HG03342 (cell line): Measurements from ENCODE around the gene RAP1GDS1.
"Not testable (repeated sequence)": the region's sequence is repeated elsewhere in the genome, so short reads cannot be mapped to it uniquely, and the experiment has no call there.

Source experiments
- ATAC-seq: cut with Tn5 transposase; IDR thresholded peaks from one replicate; pipeline ENCODE4 v1.9.1; 2021; ENCODE audit warnings: mild to moderate bottlenecking, moderate library complexity; ENCODE audit not compliant: unreplicated experiment

RAP1GDS1 gene

DNA sequence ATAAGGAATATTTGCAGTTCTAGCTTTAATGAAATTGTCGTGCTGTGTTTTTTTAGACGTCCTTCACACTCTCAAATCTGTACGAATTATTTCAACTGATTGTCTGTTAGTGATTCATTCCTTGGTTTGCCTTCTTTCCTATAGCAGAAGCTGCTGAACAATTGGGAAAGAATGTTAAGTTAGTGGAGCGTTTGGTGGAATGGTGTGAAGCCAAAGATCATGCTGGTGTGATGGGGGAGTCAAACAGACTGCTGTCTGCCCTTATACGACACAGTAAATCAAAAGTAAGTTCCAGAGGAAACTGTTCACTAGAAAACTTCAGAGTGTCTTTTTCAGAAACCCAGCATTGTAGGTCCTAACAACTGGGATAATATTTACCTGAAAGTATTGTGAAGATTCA, 159.9 kb downstream of the RAP1GDS1 start:
- no peak for ATAC-seq

DNA sequence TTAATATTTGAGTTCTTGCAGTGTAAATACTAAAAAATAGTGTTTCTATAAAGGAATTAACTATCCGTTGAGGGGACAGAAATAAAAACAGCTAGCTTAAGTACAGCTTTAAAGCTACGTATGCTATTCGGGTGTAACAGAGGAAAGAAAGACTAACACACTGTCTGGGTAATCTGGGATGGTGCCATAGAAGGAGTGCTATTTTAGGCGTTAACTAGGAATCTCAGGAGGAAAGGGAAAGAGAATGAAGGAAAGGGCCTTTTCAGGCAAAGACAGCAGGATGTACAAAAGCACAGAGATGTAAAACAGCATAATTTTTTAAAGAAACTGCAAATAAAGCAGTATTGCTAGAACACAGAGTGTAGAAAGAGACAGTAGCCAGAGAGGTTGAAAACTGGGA, 161.8 kb downstream of the RAP1GDS1 start:
- ATAC-seq: no peak

DNA sequence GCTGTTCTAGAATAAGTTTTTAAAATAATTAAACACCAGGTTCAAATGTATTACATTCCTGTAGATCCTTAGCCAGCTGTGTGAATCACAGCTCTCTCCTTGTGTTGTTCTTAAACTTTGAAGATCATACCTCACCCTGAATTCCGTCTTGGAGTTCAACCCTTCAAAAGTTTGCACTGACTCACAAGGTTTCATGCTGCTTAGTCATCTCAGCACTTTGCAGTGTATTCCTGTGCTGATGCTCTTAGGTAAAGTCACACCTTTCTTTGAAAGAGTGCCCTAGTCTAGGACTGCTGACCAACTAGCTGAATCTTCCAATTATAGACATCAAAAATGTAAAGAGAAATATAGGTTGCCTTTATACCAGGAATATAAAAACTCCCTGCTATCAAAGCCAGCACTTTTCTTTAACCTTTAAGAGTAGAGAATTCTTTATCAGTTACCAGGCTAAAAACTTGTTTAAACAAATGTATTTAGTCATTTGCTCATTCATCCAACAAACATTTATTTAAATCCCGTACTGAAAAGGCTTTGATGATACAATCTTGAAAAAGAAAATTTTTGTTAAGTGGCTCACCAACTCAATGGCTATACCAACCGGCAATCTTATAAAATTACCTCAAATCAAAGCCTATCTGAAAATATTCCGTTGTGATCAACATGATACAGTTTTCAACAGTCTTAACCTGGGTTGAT, 169.7 kb downstream of the RAP1GDS1 start:
- no peak for ATAC-seq

DNA sequence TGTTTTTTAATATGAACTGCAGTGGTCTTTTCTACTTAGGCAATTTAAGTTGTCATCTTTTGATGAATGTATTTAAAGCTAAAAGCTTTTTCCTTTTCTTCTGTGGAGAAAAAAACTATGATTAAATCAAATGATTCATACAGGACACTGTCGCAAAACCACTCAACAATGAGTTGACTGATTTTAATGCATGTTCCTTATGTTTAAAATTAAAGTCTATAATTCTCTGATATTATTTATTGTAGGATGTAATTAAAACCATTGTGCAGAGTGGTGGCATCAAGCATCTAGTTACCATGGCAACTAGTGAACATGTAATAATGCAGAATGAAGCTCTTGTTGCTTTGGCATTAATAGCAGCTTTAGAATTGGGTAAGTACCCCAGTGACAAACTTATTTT, 172.5 kb downstream of the RAP1GDS1 start:
- ATAC-seq: no peak

DNA sequence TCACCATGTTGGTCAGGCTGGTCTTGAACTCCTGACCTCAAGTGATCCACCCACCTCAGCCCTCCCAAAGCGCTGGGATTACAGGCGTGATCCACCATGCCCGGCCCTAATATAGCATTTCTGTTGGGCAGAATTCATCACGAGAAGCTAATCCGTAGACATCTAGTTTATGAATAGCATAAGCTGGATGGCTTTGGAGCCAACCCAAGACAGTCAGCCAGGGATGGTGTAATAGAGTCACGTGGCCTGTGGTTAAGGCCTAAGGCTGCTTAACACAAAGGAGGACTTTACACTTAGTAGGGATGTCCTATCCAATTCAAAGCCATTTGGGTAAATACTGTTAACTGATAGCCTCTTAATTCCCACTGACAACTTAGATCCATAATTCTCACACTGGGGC, 173.6 kb downstream of the RAP1GDS1 start:
- no peak for ATAC-seq

DNA sequence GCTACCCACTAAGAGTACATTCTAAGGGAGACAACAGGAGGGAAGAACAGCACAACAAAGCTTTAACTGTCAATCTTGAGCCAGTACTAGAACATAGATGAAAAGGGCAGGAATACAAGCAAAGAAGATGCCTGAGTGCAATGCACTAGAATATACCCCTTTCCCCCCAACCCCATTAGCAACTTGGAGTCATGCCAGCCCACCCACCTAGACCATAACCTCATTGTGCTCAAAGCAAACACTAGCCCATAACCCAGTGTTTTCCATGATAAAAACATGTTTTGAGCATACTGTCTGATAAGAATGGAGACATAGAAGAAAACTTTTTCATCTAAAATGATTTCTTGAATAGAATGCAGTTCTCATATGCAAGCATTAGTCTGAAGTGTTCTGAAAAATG, 183.2 kb downstream of the RAP1GDS1 start:
- ATAC-seq: no peak

DNA sequence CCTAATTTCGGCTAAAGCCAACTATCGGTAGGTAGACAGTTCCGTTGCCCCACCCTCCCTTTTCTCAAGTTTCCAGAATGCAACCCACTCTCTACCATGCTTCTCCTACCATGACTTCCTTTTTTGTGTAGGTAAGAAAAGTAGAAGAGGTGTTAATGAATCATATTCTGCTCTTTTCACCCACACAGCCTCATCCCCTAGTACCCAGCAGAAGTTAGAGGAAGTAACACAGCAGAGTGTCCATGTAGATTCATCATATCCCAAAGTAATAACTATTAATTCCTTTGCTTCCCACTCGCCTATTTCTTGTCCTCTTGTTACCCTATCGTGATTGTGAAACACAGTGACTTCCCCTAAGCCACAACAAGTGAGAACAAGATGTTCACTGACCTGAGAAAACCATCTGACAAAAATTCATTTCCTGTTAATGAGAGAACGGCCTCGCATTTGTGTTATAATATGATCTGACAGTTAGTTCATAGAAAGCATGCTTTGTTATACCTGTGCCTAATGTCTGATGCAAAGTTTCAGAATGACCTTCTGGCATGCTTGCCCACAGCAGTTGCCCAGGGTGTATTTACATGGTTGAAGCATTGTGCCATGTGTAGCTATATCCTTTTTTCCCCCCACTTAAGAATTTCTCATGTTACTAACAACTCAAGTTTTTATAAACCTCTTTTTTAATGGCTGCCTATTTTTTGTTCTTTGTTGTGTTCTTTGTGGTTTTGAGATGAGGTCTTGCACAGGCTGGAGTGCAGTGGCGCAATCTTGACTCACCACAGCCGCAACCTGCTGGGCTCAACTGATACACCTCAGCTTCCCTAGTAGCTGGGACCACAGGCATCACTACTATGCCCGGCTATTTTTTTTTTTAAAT, 185.6 kb downstream of the RAP1GDS1 start:
- ATAC-seq: peak; percentile 78

DNA sequence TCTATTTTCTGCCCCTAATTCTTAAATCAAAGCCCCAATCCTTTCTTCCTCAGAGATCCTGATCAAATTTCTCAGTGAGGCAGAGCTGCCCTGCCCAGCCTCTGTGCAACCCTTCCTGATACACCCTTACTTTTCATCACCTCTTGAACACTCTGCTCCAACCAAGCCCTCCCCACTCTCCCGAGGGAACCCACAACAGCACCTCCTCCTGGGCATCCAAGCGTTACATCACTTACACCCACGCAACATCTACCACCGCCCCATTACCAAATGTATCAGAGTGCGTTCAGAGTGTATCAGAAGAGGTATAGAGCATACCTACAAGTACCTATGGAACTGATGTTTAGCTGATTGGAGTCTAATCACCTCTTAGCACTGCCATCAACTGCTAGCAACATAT, 186.5 kb downstream of the RAP1GDS1 start:
- ATAC-seq: no peak

DNA sequence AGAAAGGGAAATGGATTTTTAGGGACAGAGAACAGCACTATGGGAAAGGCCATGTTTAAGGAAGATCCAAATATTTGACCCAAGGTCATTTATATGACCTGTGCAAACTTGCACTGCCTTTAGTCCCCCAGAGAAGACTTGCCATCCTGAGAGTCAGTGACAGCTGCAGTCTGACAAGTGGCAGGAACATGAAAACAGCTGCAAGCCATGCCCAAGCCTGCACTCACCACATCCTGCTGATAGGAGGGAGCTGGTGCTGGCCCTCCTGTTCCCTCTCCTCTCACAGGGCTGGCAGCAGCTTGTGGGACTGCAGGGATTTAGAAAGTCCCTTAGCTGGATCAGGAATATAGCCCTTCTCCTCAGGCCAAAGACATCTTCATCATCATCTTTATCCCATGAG, 187.7 kb downstream of the RAP1GDS1 start:
- no peak for ATAC-seq

DNA sequence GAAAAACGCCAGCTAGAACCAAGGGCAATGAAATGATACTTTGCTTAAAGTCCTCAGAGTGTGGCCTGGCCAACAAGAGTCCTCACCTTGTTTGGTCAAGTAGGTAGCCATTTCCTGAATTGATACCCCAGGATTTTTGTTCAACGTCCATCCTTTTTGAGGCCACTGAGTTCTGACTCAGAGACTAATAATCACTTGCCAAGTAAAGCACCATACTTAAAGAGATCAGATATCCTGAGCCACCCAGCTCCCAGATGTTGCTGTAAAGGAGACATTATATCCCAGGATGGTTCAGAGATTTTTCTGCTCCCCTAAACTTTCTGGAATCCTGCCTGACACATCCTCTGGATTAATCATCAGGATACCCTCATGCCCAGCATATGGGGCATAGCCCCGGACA, 190.9 kb downstream of the RAP1GDS1 start:
- no peak for ATAC-seq

DNA sequence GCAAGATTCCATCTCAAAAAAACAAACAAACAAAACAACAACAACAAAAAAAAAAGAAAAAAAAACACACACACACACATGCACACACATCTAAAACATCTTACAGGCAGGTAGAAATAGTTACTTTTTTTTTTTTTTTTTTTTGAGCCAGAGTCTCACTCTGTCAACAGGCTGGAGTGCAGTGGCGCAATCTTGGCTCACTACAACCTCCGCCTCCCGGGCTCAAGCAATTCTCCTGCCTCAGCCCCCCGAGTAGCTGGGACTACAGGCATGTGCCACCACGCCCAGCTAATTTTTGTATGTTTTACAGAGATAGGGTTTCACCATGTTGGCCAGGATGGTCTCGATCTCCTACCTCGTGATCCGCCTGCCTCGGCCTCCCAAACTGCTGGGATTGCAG, 196.2 kb downstream of the RAP1GDS1 start:
- not testable (repeated sequence) for ATAC-seq

DNA sequence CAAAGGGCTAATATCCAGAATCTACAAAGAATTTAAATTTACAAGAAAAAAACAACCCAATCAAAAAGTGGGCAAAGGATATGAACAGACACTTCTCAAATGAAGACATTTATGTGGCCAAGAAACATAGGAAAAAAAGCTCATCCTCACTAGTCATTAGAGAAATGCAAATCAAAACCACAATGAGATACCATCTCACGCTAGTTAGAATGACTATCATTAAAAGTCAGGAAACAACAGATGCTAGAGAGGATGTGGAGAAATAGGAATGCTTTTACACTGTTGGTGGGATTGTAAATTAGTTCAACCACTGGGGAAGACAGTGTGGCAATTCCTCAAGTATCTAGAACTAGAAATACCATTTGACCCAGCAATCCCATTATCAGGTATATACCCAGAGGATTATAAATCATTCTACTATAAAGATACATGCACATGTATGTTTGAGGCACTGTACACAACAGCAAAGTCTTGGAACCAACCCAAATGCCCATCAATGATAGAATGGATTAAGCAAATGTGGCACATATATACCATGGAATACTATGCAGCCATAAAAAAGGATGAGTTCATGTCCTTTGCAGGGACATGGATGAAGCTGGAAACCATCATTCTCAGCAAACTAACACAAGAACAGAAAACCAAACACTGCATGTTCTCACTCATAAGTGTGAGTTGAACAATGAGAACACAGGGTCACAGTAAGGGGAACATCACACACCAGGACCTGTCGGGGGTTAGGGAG, 200.1 kb downstream of the RAP1GDS1 start:
- ATAC-seq: not testable (repeated sequence)

DNA sequence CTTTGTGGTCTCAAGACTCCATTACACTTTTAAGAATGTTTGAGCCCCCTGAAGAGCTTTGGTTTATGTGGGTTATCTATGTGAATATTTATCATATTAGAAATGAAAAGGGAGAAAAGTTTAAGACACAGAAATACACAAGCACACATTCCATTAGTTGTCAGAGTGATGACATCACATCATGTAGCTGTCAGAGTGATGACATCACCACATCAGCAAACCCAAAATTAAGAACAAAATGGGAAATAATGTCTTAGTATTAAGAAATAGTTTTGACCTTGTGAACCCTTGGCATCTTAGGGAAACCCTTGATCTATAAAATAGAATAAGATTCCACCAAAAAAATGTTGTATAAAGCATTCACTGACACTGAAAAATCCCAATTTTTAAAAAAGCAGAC, 201.3 kb downstream of the RAP1GDS1 start:
- ATAC-seq: no peak

DNA sequence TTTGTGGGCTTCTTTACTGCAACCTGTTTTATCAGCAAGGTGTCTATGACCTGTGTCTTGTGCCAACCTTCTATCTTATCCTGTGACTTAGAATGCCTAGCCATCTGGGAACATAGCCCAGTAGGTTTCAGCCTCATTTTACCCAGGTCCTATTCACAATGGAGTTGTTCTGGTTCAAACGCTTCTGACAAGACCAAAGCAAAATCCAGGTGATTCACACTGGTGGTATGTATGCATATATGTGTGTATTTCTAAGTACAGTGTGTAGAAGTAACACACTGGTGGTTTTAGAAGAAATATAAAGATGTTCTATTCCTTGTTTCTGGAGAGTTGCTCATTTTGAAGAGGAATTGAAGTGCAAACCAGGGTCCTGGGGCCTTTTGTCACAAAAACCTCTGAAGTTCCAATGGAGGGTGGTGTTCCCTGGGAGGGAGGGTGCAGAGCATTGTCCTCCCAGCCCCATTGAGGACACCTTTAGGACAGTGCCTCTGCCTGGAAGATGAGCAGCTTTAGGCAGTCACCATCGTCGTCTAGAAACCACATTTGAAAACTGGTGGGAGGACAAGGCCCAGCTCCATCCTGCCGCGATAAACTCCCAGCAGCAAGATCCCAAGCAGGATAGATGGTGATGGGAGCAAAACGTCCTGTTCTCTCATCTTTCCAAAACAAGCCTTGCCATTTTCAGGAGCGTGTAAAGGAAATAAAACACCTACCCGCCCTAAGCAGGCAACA, 205.8 kb downstream of the RAP1GDS1 start:
- ATAC-seq: no peak

DNA sequence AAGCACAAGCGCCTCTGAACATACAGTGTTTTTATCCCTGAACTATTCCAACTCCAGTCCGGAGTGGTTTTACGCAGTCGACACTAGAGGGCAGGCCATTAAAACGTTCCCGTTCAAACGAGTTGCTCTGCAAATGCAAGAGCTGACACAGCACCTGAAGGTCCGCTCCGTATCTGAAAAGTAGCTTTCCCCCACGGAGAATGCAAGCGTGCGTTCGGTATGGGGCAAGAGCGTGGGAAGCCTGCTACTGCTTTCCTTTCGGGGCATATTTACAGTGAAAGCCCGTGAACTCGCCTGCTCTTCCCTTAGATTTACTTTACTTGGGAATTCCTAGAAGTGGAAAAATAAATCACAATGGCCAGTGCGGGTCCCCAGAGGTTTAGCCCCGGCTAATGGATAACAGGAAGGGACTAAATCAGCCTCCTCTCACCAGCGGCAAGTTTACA, 206.5 kb downstream of the RAP1GDS1 start:
- peak; percentile 97 for ATAC-seq

DNA sequence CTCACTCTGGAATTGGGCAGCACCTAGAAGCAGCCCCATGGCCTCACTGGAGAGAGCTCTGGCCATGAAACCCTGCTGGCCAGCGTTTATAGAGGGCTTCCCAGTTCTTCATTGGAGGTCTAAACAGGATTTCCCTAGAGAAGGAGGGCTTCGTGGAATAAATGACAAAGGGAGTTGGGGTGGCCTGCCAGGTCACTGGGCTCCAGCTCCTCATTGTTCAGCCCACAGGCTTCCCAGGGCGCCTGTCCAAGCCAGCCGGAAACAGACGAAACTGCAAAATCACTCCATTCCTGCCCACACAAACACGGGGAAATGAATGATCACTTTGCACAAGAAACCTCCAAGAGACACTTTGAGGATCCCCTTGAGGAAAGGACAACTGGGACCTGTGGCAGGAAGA, 207.5 kb downstream of the RAP1GDS1 start:
- no peak for ATAC-seq

DNA sequence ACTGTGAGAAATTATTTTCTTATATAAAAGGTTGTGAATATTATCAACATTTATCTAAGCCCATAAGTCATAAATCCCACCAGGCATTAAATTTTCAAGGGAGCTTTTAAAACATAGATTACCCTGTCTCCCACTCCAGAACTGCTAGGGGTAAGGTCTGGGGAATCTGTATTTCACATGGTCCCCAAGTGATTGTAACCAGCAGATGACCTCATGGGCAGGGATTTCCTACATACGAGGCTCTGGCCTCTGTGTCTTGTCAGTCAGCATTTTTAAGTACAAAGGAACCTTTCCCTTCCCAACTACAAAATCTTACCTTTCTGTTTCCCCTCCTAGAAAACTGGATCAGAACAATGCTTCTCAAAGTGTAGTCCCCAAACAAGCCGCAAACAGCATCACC, 208.6 kb downstream of the RAP1GDS1 start:
- no peak for ATAC-seq

DNA sequence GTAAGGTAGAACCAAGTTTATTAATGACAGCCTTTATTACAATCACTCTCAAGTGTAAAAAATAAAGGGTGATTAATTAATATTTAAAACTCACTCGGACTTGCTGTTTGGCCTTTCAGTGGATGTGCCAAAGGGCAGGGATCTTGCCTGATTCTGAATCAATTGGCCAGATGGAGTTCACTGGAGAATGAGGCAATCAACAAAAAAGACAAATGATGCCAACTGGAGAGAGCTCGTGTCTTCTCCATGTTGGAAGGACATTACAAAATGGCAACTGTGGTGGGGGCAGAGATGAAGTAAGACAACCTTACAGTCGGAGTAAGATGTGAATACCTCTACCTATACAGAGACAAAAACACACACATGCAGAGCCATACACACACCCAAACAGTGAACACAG, 209.2 kb downstream of the RAP1GDS1 start:
- ATAC-seq: no peak

DNA sequence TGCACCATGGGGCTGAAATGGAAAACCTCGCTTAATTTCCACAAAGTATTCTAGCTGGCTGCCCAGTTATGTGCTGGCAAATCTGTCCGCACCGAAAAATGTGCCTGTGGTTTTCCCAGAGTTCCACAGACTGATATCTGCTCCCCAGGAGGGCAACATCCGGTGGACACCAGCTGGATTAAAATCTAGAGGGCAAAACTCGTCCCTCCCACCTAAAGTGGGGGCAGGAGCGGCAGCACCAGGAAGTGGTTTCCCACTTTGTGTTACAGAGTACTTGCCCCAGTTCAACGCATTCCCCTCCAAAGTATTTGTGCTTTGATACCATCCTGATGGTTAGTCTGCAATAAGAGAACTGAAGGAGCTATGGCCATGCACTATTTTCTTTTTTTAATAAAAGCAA, 209.6 kb downstream of the RAP1GDS1 start:
- ATAC-seq: no peak

DNA sequence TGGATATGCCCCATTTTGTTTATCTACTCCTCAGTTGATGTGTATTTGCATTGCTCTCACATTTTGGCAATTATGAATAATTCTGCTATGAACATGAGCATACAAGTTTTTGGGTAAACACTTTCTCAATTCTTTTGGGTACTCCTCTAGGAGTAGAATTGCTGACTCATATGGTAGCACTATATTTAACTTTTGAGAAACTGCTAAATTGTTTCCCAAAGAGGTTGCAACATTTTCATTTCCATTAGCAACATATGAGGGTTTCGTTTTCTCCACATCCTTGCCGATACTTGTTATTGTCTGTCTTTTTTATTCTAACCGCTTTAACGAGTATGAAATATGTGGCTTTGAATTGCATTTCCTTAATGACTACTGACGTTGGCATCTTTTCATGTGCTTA, 211.9 kb downstream of the RAP1GDS1 start:
- no peak for ATAC-seq

DNA sequence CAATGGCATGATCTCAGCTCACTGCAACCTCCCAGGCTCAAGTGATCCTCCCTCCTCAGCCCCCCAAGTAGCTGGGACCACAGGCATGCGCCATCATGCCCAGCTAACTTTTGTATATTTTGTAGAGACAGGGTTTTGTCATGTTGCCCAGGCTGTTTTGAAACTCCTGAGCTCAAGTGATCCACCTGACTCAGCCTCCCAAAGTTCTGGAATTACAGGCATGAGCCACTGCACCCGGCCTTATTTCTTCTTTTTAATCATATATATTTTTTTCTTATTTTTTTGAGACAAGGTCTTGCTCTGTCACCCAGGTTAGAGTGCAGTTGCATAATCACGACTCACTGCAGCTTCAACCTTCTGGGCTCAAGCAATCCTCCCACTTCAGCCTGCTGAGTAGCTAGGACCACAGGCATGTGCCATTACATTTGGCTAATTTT, 213.2 kb downstream of the RAP1GDS1 start:
- no peak for ATAC-seq
